SH-SY5Y (cell line): ENCODE results near the gene APP.

Experiments used
- GATA2 ChIP-seq: IDR thresholded peaks from 2 replicates; pipeline ENCODE4 v1.6.1; 2011; ENCODE audit warnings: mild to moderate bottlenecking, low read depth, low read length
- GATA3 ChIP-seq: IDR thresholded peaks from 2 replicates; pipeline ENCODE4 v1.6.1; 2011; ENCODE audit warnings: low read depth, mild to moderate bottlenecking, low read length, moderate library complexity

DNA sequence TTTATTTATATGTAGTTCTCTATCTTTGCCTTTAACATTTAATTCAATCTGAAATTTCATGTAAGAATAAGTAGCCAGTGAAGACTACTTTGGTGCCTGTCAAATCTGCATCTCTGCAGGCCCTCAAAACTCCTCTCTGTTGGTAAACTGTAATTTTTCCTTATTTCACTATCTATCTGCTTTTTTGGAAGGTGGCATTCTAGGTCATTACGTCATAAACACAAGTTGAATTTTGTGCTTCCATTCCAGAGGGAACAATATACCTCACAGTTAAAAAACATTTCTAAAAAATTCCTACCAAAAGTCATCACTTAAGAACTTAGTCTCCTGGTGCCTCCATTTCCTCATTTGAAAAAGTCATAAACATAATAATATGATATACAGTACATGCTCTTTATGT is 259.8 kb downstream of the APP start:
- TF ChIP-seq GATA3: no peak
- no peak for TF ChIP-seq GATA2
